CD14-positive monocyte (primary cell): Measurements from ENCODE around the gene SPG7. TPM values are rescaled to one million over a fixed set of nuclear protein-coding genes. Genes with fewer than 3 reads are reported as not detected.

ENCODE experiments used
- DNase-seq, 3 donors: peaks; one replicate each; pipeline ENCODE4 v3.0.0-alpha.2; 2011 to 2022
- H2AFZ ChIP-seq: 2 replicates; pipeline ENCODE4 v1.6.0; 2012; ENCODE audit warnings: mild to moderate bottlenecking, low read depth, low read length, inconsistent platforms; ENCODE audit not compliant: insufficient read depth, poor library complexity, severe bottlenecking
- H3K27ac ChIP-seq, 2 donors: 1 replicate in 1 of 2; 2 replicates in 1 of 2; pipeline ENCODE4 v1.5.1; 2012 to 2013; ENCODE audit warnings: low read length in 2 of 2, control low read depth in 1 of 2, inconsistent platforms in 1 of 2, low read depth in 1 of 2, mild to moderate bottlenecking in 1 of 2
- H3K27me3 ChIP-seq, 2 donors: one replicate each; pipeline versions ENCODE4 v1.6.0 to v1.6.1; 2011 to 2013; ENCODE audit warnings: low read length in 2 of 2; ENCODE audit not compliant: control insufficient read depth in 2 of 2, insufficient read depth in 2 of 2
- H3K36me3 ChIP-seq, 2 donors: replicated peaks in 1 of 2; 1 replicate in 1 of 2; 2 replicates in 1 of 2; pipeline versions ENCODE4 v1.5.1 to v1.6.1; 2012 to 2013; ENCODE audit warnings: low read length in 2 of 2, control low read depth in 1 of 2, inconsistent platforms in 1 of 2, mild to moderate bottlenecking in 1 of 2; ENCODE audit not compliant: insufficient read depth in 2 of 2, control insufficient read depth in 1 of 2
- H3K4me1 ChIP-seq, 2 donors: 1 replicate in 1 of 2; 2 replicates in 1 of 2; pipeline versions ENCODE4 v1.5.1 to v1.6.1; 2012 to 2013; ENCODE audit warnings: low read length in 2 of 2, control low read depth in 1 of 2, inconsistent platforms in 1 of 2, mild to moderate bottlenecking in 1 of 2, moderate library complexity in 1 of 2; ENCODE audit not compliant: insufficient read depth in 2 of 2, control insufficient read depth in 1 of 2
- H3K4me2 ChIP-seq: replicated peaks from 2 replicates; pipeline ENCODE3; 2012; ENCODE audit warnings: low read length, moderate library complexity, mild to moderate bottlenecking; ENCODE audit not compliant: poor library complexity, severe bottlenecking; ENCODE audit errors: extremely low read depth
- H3K4me3 ChIP-seq, 3 experiments: fragments of 200-600 bp in 1 of 3; sonication (generic) in 1 of 3; replicated peaks in 1 of 3; 1 replicate in 2 of 3; 2 replicates in 1 of 3; pipeline ENCODE4 v1.5.1; 2011 to 2013; ENCODE audit warnings: low read length in 3 of 3, mild to moderate bottlenecking in 3 of 3, control low read depth in 2 of 3, low read depth in 2 of 3, inconsistent platforms in 1 of 3, moderate library complexity in 1 of 3
- H3K79me2 ChIP-seq: 2 replicates; pipeline ENCODE4 v1.6.0; 2012; ENCODE audit warnings: mild to moderate bottlenecking, control low read depth, inconsistent platforms, low read length, moderate library complexity; ENCODE audit not compliant: insufficient read depth
- H3K9ac ChIP-seq: 2 replicates; pipeline ENCODE4 v1.6.0; 2017; ENCODE audit warnings: low read length, mild to moderate bottlenecking; ENCODE audit not compliant: insufficient read depth, poor library complexity, severe bottlenecking
- H3K9me3 ChIP-seq, 2 donors: replicated peaks in 1 of 2; 1 replicate in 1 of 2; 2 replicates in 1 of 2; pipeline versions ENCODE4 v1.5.1 to v1.6.1; 2012 to 2013; ENCODE audit warnings: low read length in 2 of 2, control low read depth in 1 of 2; ENCODE audit not compliant: control insufficient read depth in 1 of 2, insufficient read depth in 1 of 2
- H4K20me1 ChIP-seq: 2 replicates; pipeline ENCODE4 v1.6.0; 2012; ENCODE audit warnings: mild to moderate bottlenecking, low read length, control low read depth, moderate library complexity; ENCODE audit not compliant: insufficient read depth
- H3K27ac Mint-ChIP-seq, 7 donors: one replicate each; pipeline ENCODE4 v1.8.0; 2020; ENCODE audit warnings: mild to moderate bottlenecking in 7 of 7, mixed read lengths in 7 of 7, moderate library complexity in 6 of 7, inconsistent platforms in 2 of 7
- H3K27me3 Mint-ChIP-seq, 3 donors: one replicate each; pipeline ENCODE4 v1.8.0; 2021 to 2022; ENCODE audit warnings: low read depth in 3 of 3, mild to moderate bottlenecking in 3 of 3, mixed read lengths in 3 of 3, moderate library complexity in 3 of 3, inconsistent platforms in 1 of 3
- H3K36me3 Mint-ChIP-seq, 2 donors: one replicate each; pipeline ENCODE4 v1.8.0; 2020; ENCODE audit warnings: mixed read lengths in 2 of 2, inconsistent platforms in 1 of 2, mild to moderate bottlenecking in 1 of 2
- H3K4me1 Mint-ChIP-seq: one replicate; pipeline ENCODE4 v1.8.0; 2020; ENCODE audit warnings: mild to moderate bottlenecking, mixed read lengths
- H3K4me3 Mint-ChIP-seq, 2 donors: one replicate each; pipeline ENCODE4 v1.8.0; 2020; ENCODE audit warnings: mild to moderate bottlenecking in 2 of 2, mixed read lengths in 2 of 2, moderate library complexity in 1 of 2
- H3K9me3 Mint-ChIP-seq, 7 donors: one replicate each; pipeline ENCODE4 v1.8.0; 2020 to 2022; ENCODE audit warnings: mixed read lengths in 7 of 7, mild to moderate bottlenecking in 6 of 7, moderate library complexity in 6 of 7, inconsistent platforms in 2 of 7
- CTCF ChIP-seq: fragments of 200-600 bp; IDR thresholded peaks from one replicate; pipeline ENCODE4 v1.8.0; 2022; ENCODE audit warnings: antibody characterized with exemption, mild to moderate bottlenecking
- WGBS: methylation state at CpG from one replicate; pipeline ENCODE4 v1.1.5; 2013; ENCODE audit warnings: missing lambda C conversion rate; ENCODE audit not compliant: insufficient coverage; 5-methylcytosine and 5-hydroxymethylcytosine counted together
- intact Hi-C, 2 donors: fragments of 100-400 bp; cut with micrococcal nuclease; formaldehyde crosslinking; loops; one replicate each; pipeline versions ENCODE4 v1.15.0 to v1.15.1; 2023
- polyA plus RNA-seq, 3 donors: library from polyadenylated mRNA; depleted of rRNA in 1 of 3; unstranded in 2 of 3; stranded (reverse) in 1 of 3; fragments of 300-500 nt in 2 of 3; fragments of >200 nt in 1 of 3; fragmentation: Illumina TruSeq in 2 of 3; gene quantifications; 1 replicate in 2 of 3; 2 replicates in 1 of 3; pipeline ENCODE4 v1.2.3, GENCODE V29; 2012 to 2021

SPG7 gene
- polyA plus RNA-seq, 3 donors, result 30.3 to 120 (median 34.4) TPM

DNA sequence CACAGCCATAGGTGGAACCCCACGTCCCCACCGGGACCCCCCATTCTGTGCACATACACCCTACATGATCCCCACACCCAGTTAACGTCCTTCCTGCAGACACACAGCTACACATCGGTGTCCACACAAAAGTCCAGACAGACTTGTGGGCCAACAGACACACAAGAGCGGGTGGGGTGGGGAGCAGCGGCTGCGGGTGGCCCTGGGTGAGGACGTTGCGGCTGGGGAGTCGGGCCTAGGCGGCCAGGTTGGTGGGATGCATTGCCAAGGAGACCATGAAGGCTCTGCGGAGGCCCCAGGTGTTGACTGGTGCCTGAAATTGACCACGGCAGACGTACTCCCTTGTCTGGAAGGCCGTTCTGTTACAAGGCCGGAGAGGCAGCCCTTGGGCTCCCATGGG, 96.6 kb downstream of the SPG7 start:
- intact Hi-C loops, result no loop called here
- Histone ChIP-seq H3K27me3 (no peaks in the 10 kb centered on the region), H3K27ac (no peak overlapping the region), H3K4me2 (no peak overlapping the region), H3K4me3 (no peak overlapping the region), H4K20me1 (no peaks in the 10 kb centered on the region), H3K4me1 (peaks cover 0 to 8% of the 10 kb centered on the region in 2 donors), H3K79me2 (no peaks in the 10 kb centered on the region), H3K9me3 (no peaks in the 10 kb centered on the region), H3K36me3 (no peaks in the 10 kb centered on the region), H3K9ac (no peak overlapping the region), H2AFZ (no peak overlapping the region)
- 95% methylated on average over 16 of the region's 16 CpGs for WGBS
- Mint-ChIP-seq H3K36me3 (no peaks in the 10 kb centered on the region), H3K27me3 (peaks cover 2 to 23% (median 4%) of the 10 kb centered on the region in 3 donors), H3K9me3 (peaks cover 0 to 3% (median 0%) of the 10 kb centered on the region in 7 donors), H3K27ac (no peak overlapping the region), H3K4me1 (peaks cover 7% of the 10 kb centered on the region), H3K4me3 (no peak overlapping the region)
- no peak for DNase-seq
- no peak for TF ChIP-seq CTCF

DNA sequence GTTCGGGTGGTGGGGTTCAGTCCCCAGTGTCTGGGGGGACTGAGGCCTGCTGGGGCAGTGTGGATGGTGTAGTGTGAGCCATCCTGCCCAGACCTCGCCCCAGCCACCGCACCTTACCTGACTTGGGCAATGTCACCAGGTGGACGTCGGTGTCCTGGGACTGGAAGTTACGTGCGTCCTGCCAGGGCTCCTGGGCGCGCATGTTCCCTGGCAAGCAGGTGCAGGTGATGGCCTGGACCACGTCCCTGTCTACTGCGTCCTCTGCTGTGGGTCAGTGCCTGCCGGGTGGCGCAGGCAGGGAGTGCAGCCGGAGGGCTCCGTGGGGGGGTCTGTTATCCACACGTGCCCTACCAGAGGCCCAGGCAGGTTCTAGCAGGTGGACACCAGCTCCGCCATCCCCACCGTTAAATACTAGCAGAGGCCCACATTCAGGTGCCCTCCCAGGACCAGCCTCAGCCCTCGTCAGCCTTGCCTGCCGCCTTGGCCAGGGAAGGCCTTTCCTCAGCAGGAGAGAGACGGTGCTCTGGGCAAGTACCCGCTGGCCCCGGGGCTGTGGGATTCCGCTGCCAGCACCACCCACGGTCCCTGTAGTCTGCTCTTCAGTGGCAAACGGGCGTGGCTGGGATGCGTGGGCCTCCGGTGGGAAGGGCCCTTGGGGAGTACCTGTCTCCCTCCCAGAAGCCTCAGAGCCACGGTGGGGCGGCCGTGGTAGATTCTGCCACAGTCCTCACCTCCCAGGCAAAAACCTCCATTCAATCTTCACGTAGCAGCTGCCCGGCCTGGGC, 97.2 kb downstream of the SPG7 start:
- no peak for DNase-seq

More for the DNA sequence above, 97.2 kb downstream of the SPG7 start:
- Mint-ChIP-seq H3K9me3 (peaks cover 0 to 3% (median 0%) of the 10 kb centered on the region in 7 donors), H3K27me3 (peaks cover 2 to 23% (median 4%) of the 10 kb centered on the region in 3 donors), H3K4me3 (no peak overlapping the region), H3K27ac (no peak overlapping the region), H3K4me1 (peaks cover 7% of the 10 kb centered on the region), H3K36me3 (no peaks in the 10 kb centered on the region)
- no peaks in the 10 kb centered on the region for H3K27me3 ChIP-seq
- H3K36me3 ChIP-seq, result no peaks in the 10 kb centered on the region
- no peaks in the 10 kb centered on the region for H3K79me2 ChIP-seq
- no peak for TF ChIP-seq CTCF
- no peaks in the 10 kb centered on the region for H3K9me3 ChIP-seq
- no peak overlapping the region for H2AFZ ChIP-seq
- no peak overlapping the region for H3K9ac ChIP-seq
- H3K27ac ChIP-seq, result no peak overlapping the region
- no peaks in the 10 kb centered on the region for H4K20me1 ChIP-seq
- H3K4me2 ChIP-seq, result no peak overlapping the region
- H3K4me3 ChIP-seq, result no peak overlapping the region
- intact Hi-C loops, result no loop called here
- 94% methylated on average over 25 of the region's 34 CpGs for WGBS
- H3K4me1 ChIP-seq, result peaks cover 0 to 8% of the 10 kb centered on the region in 2 donors
